Colonic mucosa (tissue), 4 donors: ENCODE measurements around the gene TTC12. TPM values are rescaled to one million over a fixed set of nuclear protein-coding genes. Genes with fewer than 3 reads are reported as not detected.

Source experiments
- DNase-seq: peaks from one replicate; pipeline ENCODE4 v3.0.0-alpha.2; 2020
- H3K27ac ChIP-seq: fragments of 200-600 bp; one replicate; pipeline ENCODE4 v1.8.0; 2021
- H3K27me3 ChIP-seq: fragments of 200-600 bp; one replicate; pipeline ENCODE4 v1.8.0; 2021
- H3K36me3 ChIP-seq: fragments of 200-600 bp; one replicate; pipeline ENCODE4 v1.8.0; 2021
- H3K4me1 ChIP-seq: fragments of 200-600 bp; one replicate; pipeline ENCODE4 v1.8.0; 2021; ENCODE audit warnings: mild to moderate bottlenecking
- H3K4me3 ChIP-seq: fragments of 200-600 bp; one replicate; pipeline ENCODE4 v1.8.0; 2021
- H3K9ac ChIP-seq, 2 donors: one replicate each; pipeline ENCODE4 v1.7.0; 2013; ENCODE audit warnings: control low read depth in 2 of 2, low read depth in 2 of 2, low read length in 2 of 2
- H3K9me3 ChIP-seq: fragments of 200-600 bp; one replicate; pipeline ENCODE4 v1.8.0; 2021
- intact Hi-C: fragments of 100-400 bp; cut with DNase I; formaldehyde crosslinking; loops from one replicate; pipeline ENCODE4 v1.14.1; 2022
- total RNA-seq, 2 donors: library from RNA; stranded (reverse); fragmentation: NEBNext Ultra II Directional in 1 of 2; extraction: Animal tissue kit (Norgen Biotek cat#: 25700) in 1 of 2; gene quantifications; one replicate each; pipeline ENCODE4 v1.2.1, GENCODE V29; 2021
- TF ChIP-seq, protein P1 (sequence below): fragments of 200-600 bp; IDR thresholded peaks from one replicate; pipeline ENCODE4 v1.8.0; 2022; ENCODE audit warnings: antibody characterized with exemption, mild to moderate bottlenecking
- donor health status: healthy.
- donor health status: DM: no; HTN: no; CAD: no.
- donor health status: DM: no; HTN: no; CAD: no.

The TTC12 gene
- total RNA-seq, 2 donors from 2014 or later: 11.1 to 21.3 TPM

DNA sequence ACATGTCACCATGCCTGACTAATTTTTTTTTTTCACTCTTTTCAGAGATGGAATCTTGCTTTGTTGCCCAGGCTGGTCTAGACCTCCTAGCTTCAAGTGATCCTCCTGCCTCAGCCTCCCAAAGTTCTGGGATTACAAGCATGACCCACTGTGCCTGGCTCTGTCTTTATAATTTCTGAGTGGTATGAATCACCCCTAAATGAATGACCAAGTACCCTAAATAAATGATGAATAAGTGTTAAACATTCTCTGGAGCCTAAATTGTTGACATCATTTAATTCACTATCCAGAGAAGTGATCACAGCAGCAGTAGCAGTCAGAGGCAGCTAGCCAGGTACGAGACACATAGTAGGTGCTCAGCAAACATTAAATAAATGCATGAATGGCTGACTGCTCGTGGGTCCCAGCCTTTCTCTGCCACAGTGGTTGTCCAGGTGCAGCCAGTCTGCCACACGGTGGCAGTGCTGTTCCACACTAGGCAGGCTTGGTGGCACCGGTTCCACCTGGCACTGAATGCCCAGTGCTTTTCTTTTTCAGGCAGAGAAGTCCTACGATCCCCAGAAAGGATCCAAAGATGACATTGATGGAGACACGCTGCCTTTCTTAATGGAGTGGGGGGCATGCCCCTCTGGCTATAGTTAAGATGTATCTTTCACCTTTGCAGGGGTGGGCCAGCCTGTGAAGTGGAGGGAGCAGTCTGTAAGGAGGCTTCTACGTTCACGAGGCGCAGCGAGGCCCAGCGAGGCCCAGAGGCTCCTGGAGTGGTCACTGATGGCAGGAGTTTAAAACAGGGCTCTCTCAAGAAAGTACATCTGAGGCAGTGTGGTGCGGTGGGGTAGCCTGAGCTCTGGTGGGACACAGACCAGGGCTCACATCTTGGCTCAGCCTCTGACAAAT lies 8.7 kb upstream of the TTC12 start:
- Histone ChIP-seq H3K9ac (no peak overlapping the region), H3K36me3 (no peaks in the 10 kb centered on the region), H3K4me3 (no peak overlapping the region), H3K27ac (no peak overlapping the region), H3K27me3 (no peaks in the 10 kb centered on the region), H3K9me3 (no peaks in the 10 kb centered on the region), H3K4me1 (no peaks in the 10 kb centered on the region)
- TF ChIP-seq, protein P1, sequence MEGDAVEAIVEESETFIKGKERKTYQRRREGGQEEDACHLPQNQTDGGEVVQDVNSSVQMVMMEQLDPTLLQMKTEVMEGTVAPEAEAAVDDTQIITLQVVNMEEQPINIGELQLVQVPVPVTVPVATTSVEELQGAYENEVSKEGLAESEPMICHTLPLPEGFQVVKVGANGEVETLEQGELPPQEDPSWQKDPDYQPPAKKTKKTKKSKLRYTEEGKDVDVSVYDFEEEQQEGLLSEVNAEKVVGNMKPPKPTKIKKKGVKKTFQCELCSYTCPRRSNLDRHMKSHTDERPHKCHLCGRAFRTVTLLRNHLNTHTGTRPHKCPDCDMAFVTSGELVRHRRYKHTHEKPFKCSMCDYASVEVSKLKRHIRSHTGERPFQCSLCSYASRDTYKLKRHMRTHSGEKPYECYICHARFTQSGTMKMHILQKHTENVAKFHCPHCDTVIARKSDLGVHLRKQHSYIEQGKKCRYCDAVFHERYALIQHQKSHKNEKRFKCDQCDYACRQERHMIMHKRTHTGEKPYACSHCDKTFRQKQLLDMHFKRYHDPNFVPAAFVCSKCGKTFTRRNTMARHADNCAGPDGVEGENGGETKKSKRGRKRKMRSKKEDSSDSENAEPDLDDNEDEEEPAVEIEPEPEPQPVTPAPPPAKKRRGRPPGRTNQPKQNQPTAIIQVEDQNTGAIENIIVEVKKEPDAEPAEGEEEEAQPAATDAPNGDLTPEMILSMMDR: peak; percentile 91
- intact Hi-C loops: loop anchor here (5.0 kb wide), 1 partner anchor 427 kb away; no protein-coding TSS in a partner anchor
- DNase-seq: peak; percentile 75

DNA sequence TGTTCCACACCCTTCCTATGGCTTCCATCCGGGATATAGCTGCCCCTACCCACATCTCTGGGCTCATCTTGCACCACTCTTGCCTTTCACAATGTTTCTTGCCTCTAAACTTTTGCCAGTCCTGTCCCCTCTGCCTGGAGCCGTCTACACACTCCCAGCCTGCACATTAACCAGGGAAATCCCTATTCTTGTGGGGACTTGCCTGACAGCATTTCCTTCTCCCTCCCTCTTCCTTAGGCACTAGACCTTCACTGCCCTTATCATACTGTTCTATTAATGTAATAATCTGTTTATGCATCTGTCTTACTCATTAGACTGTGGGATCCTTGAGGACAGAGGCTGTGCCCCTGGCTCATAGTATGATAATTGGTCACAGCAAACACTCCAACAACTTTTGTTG lies 5.8 kb upstream of the TTC12 start:
- no peak for DNase-seq
- Histone ChIP-seq H3K27ac (no peak overlapping the region), H3K9ac (no peak overlapping the region), H3K27me3 (no peaks in the 10 kb centered on the region), H3K4me3 (no peak overlapping the region), H3K9me3 (no peaks in the 10 kb centered on the region), H3K36me3 (no peaks in the 10 kb centered on the region), H3K4me1 (no peaks in the 10 kb centered on the region)
- intact Hi-C loops: loop anchor here (2.0 to 5.0 kb wide), 2 partner anchors 224 to 424 kb away; no protein-coding TSS in a partner anchor
- TF ChIP-seq, protein P1: no peak

DNA sequence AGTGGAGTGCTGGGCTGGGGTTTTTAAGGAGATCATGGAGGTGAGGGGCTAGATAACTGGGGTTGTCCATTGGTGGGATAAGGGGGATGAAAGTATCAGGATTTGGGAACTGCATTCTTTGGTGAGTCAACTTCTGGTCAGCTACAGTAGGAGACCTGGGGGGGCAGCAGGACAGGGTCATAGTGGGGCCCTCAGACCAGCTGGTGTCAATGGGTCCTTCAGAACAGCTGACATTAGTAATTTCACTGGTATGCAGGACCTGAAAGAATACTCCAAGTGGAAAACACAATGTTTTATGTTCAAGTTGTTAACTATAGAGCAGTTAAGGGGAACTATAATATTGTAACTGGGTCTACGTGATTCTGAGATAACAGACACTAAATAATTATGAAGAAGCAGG lies 2.8 kb upstream of the TTC12 start:
- intact Hi-C loops: no loop called here
- no peaks in the 10 kb centered on the region for H3K9me3 ChIP-seq
- H3K9ac ChIP-seq: no peak overlapping the region
- no peaks in the 10 kb centered on the region for H3K4me1 ChIP-seq
- H3K36me3 ChIP-seq: no peaks in the 10 kb centered on the region
- no peak for DNase-seq
- TF ChIP-seq, protein P1: no peak
- no peak overlapping the region for H3K4me3 ChIP-seq
- no peak overlapping the region for H3K27ac ChIP-seq
- H3K27me3 ChIP-seq: no peaks in the 10 kb centered on the region

DNA sequence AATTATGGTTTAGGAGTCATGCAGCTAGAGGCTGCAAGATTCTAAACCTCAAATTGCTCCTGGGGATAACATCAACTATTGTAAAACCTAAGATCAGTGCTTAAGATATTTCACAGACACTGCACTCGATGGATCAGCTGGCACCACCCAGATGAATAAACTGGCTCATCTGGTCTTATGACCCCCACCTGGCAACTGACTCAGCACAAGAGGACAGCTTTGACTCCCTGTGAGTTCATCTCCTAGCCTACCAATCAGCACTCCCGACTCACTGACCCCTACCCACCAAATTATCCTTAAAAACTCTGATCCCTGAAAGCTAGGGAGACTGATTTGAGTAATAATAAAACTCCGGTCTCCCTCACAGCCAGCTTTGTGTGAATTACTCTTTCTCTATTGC lies 782 bp upstream of the TTC12 start:
- H3K9ac ChIP-seq: no peak overlapping the region
- no peak overlapping the region for H3K27ac ChIP-seq
- no peaks in the 10 kb centered on the region for H3K9me3 ChIP-seq
- H3K27me3 ChIP-seq: no peaks in the 10 kb centered on the region
- peak overlapping the region; percentile 75 for H3K4me3 ChIP-seq
- intact Hi-C loops: no loop called here
- H3K4me1 ChIP-seq: no peaks in the 10 kb centered on the region
- DNase-seq: no peak
- TF ChIP-seq, protein P1: no peak
- no peaks in the 10 kb centered on the region for H3K36me3 ChIP-seq

DNA sequence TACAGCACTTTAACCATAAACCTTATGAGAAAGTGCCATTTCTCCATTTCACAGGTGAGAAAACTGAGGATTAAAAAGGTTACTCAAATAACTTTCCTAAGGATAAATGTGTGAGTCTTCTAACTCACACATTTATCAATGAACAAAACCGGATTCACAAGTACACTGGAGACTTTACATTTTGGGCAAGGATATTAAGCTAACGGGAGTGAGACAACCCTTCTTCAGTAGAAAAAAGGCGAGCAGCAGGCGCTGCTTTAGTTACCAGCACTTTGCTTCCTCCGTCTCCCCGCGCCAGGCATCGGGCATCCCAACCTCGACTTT lies 356 bp upstream of the TTC12 start:
- TF ChIP-seq, protein P1: no peak
- DNase-seq: no peak
- H3K27me3 ChIP-seq: no peaks in the 10 kb centered on the region
- peak overlapping the region in 1 of 2 donors; percentile 2 for H3K9ac ChIP-seq
- H3K4me3 ChIP-seq: peak overlapping the region; percentile 75
- intact Hi-C loops: no loop called here
- no peaks in the 10 kb centered on the region for H3K9me3 ChIP-seq
- no peaks in the 10 kb centered on the region for H3K4me1 ChIP-seq
- no peaks in the 10 kb centered on the region for H3K36me3 ChIP-seq
- peak overlapping the region; percentile 83 for H3K27ac ChIP-seq
